OCI-LY1 (cell line): Measurements from ENCODE around the gene SPATA33.

Source experiments
- CTCF ChIP-seq: fragments of 200-600 bp; sonication (generic), shearing (Covaris generic); IDR thresholded peaks from 2 replicates; pipeline ENCODE4 v1.5.1; 2017; ENCODE audit warnings: mild to moderate bottlenecking, antibody characterized with exemption, low read length, moderate library complexity, mixed read lengths
- EZH2 ChIP-seq: fragments of 200-600 bp; sonication (generic), shearing (Covaris generic); IDR thresholded peaks from 2 replicates; pipeline ENCODE4 v1.8.0; 2017; ENCODE audit warnings: borderline replicate concordance, mixed run types, mild to moderate bottlenecking, antibody characterized with exemption, low read length, moderate library complexity, mixed read lengths

DNA sequence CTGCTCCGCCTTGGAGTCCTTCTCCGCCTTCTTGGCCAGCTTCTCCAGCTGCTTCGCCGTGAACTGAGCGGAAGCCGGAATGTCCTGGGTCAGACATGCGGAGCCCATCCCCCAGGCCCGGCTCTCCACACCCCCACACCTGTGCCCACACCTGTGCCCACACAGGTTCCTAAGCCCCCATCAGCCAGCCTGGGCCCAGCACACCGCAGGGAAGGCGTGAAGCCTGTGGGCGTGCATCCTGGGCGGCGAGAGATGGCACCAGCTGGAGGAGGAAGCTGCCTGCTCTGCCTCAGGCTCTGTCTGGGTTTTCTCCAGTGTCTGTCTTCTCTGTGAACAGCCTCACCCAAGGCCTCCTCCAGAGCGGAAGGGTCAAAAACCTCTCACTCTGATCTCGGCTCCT, 6.1 kb upstream of the SPATA33 start:
- TF ChIP-seq CTCF = no peak
- TF ChIP-seq EZH2 = no peak
